OCI-LY1 (cell line): ENCODE results near the gene CRYBG3.

Experiments
- EZH2 ChIP-seq: fragments of 200-600 bp; sonication (generic), shearing (Covaris generic); IDR thresholded peaks from 2 replicates; pipeline ENCODE4 v1.8.0; 2017; ENCODE audit warnings: borderline replicate concordance, mixed run types, mild to moderate bottlenecking, antibody characterized with exemption, low read length, moderate library complexity, mixed read lengths
- TF ChIP-seq, protein P1 (sequence below): fragments of 200-600 bp; sonication (generic), shearing (Covaris generic); IDR thresholded peaks from 2 replicates; pipeline ENCODE4 v1.5.1; 2017; ENCODE audit warnings: mild to moderate bottlenecking, antibody characterized with exemption, low read length, moderate library complexity, mixed read lengths

DNA sequence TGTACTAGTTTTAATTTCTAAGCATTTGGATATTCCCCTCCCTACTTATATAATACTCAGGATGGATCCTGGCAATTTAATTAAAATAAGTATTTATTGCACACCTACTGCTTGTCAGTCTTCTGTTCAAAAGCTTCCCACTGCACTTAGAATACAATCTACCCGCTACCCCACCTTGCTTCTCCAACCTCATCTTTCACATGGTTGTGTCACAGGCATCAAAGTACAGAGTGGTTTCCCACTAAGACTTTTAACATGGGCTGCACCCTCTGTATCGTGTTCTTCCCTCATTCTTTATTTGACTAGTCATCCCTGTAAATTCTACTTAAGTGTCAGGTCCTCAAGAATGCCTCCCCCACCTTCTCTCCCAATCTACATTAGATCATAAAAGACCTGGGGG, 115.4 kb downstream of the CRYBG3 start:
- TF ChIP-seq, protein P1, sequence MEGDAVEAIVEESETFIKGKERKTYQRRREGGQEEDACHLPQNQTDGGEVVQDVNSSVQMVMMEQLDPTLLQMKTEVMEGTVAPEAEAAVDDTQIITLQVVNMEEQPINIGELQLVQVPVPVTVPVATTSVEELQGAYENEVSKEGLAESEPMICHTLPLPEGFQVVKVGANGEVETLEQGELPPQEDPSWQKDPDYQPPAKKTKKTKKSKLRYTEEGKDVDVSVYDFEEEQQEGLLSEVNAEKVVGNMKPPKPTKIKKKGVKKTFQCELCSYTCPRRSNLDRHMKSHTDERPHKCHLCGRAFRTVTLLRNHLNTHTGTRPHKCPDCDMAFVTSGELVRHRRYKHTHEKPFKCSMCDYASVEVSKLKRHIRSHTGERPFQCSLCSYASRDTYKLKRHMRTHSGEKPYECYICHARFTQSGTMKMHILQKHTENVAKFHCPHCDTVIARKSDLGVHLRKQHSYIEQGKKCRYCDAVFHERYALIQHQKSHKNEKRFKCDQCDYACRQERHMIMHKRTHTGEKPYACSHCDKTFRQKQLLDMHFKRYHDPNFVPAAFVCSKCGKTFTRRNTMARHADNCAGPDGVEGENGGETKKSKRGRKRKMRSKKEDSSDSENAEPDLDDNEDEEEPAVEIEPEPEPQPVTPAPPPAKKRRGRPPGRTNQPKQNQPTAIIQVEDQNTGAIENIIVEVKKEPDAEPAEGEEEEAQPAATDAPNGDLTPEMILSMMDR, result no peak
- TF ChIP-seq EZH2, result no peak
